Hepatocyte (in vitro differentiated cells): Measurements from ENCODE around the gene PEAR1. TPM values are rescaled to one million over a fixed set of nuclear protein-coding genes. Genes with fewer than 3 reads are reported as not detected.

Experiments
- DNase-seq: peaks from one replicate; pipeline ENCODE4 v3.0.0-alpha.2; 2016; ENCODE audit warnings: low spot score
- H2AFZ ChIP-seq: fragments of 200-600 bp; sonication (generic); 2 replicates; pipeline ENCODE4 v1.6.0; 2016; ENCODE audit warnings: antibody characterized with exemption, mild to moderate bottlenecking
- H3K27ac ChIP-seq: fragments of 200-600 bp; sonication (generic); 2 replicates; pipeline ENCODE4 v1.5.1; 2016; ENCODE audit warnings: mild to moderate bottlenecking
- H3K27me3 ChIP-seq: fragments of 200-600 bp; sonication (generic); 2 replicates; pipeline ENCODE4 v1.6.1; 2016
- H3K36me3 ChIP-seq: fragments of 200-600 bp; sonication (generic); replicated peaks from 2 replicates; pipeline ENCODE4 v1.5.1; 2016; ENCODE audit warnings: low read depth; ENCODE audit not compliant: insufficient read depth
- H3K4me1 ChIP-seq: fragments of 200-600 bp; sonication (generic); 2 replicates; pipeline ENCODE4 v1.5.1; 2016; ENCODE audit warnings: mild to moderate bottlenecking, moderate library complexity; ENCODE audit not compliant: insufficient read depth
- H3K4me2 ChIP-seq: fragments of 200-600 bp; sonication (generic); 2 replicates; pipeline ENCODE4 v1.6.0; 2016
- H3K4me3 ChIP-seq: fragments of 200-600 bp; sonication (generic); 2 replicates; pipeline ENCODE4 v1.5.1; 2016; ENCODE audit warnings: mild to moderate bottlenecking
- H3K79me2 ChIP-seq: fragments of 200-600 bp; sonication (generic); 2 replicates; pipeline ENCODE4 v1.6.0; 2017; ENCODE audit warnings: mild to moderate bottlenecking
- H3K9me2 ChIP-seq: fragments of 200-600 bp; sonication (generic); replicated peaks from 2 replicates; pipeline ENCODE4 v1.6.0; 2017; ENCODE audit warnings: mild to moderate bottlenecking; ENCODE audit not compliant: insufficient read depth
- H3K9me3 ChIP-seq: fragments of 200-600 bp; sonication (generic); 2 replicates; pipeline ENCODE4 v1.5.1; 2016; ENCODE audit warnings: low read depth, mild to moderate bottlenecking
- H4K20me1 ChIP-seq: fragments of 200-600 bp; sonication (generic); 2 replicates; pipeline ENCODE4 v1.6.0; 2016; ENCODE audit warnings: mild to moderate bottlenecking; ENCODE audit not compliant: insufficient read depth, poor library complexity, severe bottlenecking
- EZH2 ChIP-seq: fragments of 200-600 bp; sonication (generic); IDR thresholded peaks from 2 replicates; pipeline ENCODE4 v1.6.1; 2016; ENCODE audit warnings: antibody characterized with exemption, mild to moderate bottlenecking, borderline replicate concordance
- EZH2phosphoT487 ChIP-seq: fragments of 200-600 bp; sonication (generic); IDR thresholded peaks from one replicate; pipeline ENCODE4 v1.6.1; 2018; ENCODE audit warnings: antibody characterized with exemption, mild to moderate bottlenecking, low read depth, moderate library complexity; ENCODE audit not compliant: unreplicated experiment, severe bottlenecking
- WGBS: methylation state at CpG from one replicate; pipeline ENCODE4 v1.1.6; 2016; ENCODE audit warnings: low lambda C conversion rate; ENCODE audit errors: missing lambda C conversion rate; 5-methylcytosine and 5-hydroxymethylcytosine counted together
- polyA plus RNA-seq: library from polyadenylated mRNA; unstranded; fragments of >200 nt; fragmentation: Nextera tagmentation; extraction: Ambion mirVana; gene quantifications from 2 replicates; pipeline ENCODE4 v1.2.1, GENCODE V29; 2016
- total RNA-seq: library from RNA; depleted of rRNA; stranded (reverse); fragments of >200 nt; gene quantifications from 2 replicates; pipeline ENCODE4 v1.2.3, GENCODE V29; 2014
- TF ChIP-seq, protein P1 (sequence below): fragments of 200-600 bp; sonication (generic); IDR thresholded peaks from 2 replicates; pipeline ENCODE4 v1.5.1; 2016; ENCODE audit warnings: antibody characterized with exemption, mild to moderate bottlenecking; ENCODE audit not compliant: poor library complexity

Gene PEAR1
- total and polyA plus RNA-seq, 2 experiments from 2014 or later: 5.3 to 6.3 TPM

GRCh38 chr1:156928043-156928602, 34.6 kb downstream of the PEAR1 start:
- Histone ChIP-seq H3K27me3 (peaks cover 74% of the 10 kb centered on the region), H3K9me2 (no peaks in the 10 kb centered on the region), H3K9me3 (no peaks in the 10 kb centered on the region), H4K20me1 (no peaks in the 10 kb centered on the region), H3K4me2 (peak overlapping the region; percentile 98), H2AFZ (no peak overlapping the region), H3K79me2 (no peaks in the 10 kb centered on the region), H3K36me3 (no peaks in the 10 kb centered on the region), H3K27ac (no peak overlapping the region), H3K4me3 (no peak overlapping the region), H3K4me1 (peaks cover 20% of the 10 kb centered on the region)
- WGBS: 17% methylated on average over 4 of the region's 4 CpGs
- DNase-seq: no peak
- no peak for TF ChIP-seq EZH2
- TF ChIP-seq EZH2phosphoT487: no peak
- TF ChIP-seq, protein P1, sequence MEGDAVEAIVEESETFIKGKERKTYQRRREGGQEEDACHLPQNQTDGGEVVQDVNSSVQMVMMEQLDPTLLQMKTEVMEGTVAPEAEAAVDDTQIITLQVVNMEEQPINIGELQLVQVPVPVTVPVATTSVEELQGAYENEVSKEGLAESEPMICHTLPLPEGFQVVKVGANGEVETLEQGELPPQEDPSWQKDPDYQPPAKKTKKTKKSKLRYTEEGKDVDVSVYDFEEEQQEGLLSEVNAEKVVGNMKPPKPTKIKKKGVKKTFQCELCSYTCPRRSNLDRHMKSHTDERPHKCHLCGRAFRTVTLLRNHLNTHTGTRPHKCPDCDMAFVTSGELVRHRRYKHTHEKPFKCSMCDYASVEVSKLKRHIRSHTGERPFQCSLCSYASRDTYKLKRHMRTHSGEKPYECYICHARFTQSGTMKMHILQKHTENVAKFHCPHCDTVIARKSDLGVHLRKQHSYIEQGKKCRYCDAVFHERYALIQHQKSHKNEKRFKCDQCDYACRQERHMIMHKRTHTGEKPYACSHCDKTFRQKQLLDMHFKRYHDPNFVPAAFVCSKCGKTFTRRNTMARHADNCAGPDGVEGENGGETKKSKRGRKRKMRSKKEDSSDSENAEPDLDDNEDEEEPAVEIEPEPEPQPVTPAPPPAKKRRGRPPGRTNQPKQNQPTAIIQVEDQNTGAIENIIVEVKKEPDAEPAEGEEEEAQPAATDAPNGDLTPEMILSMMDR: no peak

DNA sequence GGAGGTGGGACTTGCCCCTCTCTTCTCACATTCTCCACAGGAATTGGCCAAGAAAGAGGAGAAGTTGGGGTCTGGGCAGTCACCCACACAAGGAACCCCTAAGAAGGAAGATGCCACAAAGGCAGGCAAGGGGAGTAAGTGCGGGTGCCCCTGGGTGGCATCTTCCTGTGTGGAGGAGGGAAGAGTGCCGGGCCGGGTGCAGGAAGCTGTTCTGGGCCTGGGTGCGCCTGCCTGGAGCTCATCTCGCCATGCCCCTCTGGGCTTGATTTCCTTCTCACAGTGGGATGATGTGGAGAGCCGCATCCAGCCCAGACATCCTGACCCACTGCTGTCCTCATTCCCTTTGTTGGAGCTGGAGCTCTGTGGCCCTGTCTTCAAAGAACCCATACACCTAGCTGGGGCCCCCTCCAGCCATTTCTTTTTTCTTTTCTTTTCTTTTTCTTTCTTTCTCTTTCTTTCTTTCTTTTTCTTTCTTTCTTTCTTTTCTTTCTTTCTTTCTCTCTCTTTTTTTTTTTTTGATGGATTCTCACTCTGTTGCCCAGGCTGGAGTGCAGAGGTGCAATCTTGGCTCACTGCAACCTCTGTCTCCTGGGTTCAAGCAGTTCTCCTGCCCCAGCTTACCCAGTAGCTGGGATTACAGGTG, 36.2 kb downstream of the PEAR1 start:
- H3K27me3 ChIP-seq: peaks cover 58% of the 10 kb centered on the region
- no peak for TF ChIP-seq EZH2phosphoT487
- TF ChIP-seq, protein P1: no peak
- TF ChIP-seq EZH2: no peak
- no peak for DNase-seq
- no peaks in the 10 kb centered on the region for H4K20me1 ChIP-seq
- no peaks in the 10 kb centered on the region for H3K36me3 ChIP-seq
- H3K27ac ChIP-seq: no peak overlapping the region
- peaks cover 8% of the 10 kb centered on the region for H3K4me1 ChIP-seq
- no peak overlapping the region for H3K4me3 ChIP-seq
- no peaks in the 10 kb centered on the region for H3K79me2 ChIP-seq
- H3K9me3 ChIP-seq: no peaks in the 10 kb centered on the region
- H2AFZ ChIP-seq: no peak overlapping the region
- H3K4me2 ChIP-seq: no peak overlapping the region
- WGBS: 85% methylated on average over 6 of the region's 6 CpGs
- no peaks in the 10 kb centered on the region for H3K9me2 ChIP-seq

DNA sequence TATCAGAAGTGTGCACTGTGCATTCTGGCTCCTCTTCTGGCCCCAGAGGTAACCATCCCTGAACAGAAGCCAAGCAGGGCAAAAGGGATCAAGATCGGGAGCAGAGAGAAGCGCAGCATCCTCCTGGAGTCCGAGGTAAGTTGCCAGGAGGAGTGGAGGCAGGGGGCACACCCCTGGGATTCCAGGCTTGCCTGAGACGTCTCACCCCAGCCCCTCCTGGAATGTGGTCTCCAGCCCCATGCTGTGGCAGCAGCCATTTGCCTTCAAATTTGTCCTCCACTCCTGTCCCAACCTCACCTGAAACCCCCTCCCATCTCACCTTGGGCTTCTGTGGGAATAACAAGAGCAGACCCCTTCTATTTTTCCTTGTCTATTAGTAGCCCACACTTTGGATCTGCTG, 37.0 kb downstream of the PEAR1 start:
- TF ChIP-seq, protein P1: no peak
- no peak for TF ChIP-seq EZH2phosphoT487
- TF ChIP-seq EZH2: no peak
- Histone ChIP-seq H3K4me1 (peaks cover 8% of the 10 kb centered on the region), H3K79me2 (no peaks in the 10 kb centered on the region), H3K9me2 (no peaks in the 10 kb centered on the region), H3K4me3 (no peak overlapping the region), H3K4me2 (no peak overlapping the region), H3K36me3 (no peaks in the 10 kb centered on the region), H3K9me3 (no peaks in the 10 kb centered on the region), H3K27me3 (peaks cover 50% of the 10 kb centered on the region), H4K20me1 (no peaks in the 10 kb centered on the region), H2AFZ (no peak overlapping the region), H3K27ac (no peak overlapping the region)
- no peak for DNase-seq
- WGBS: 48% methylated on average over 3 of the region's 4 CpGs
